GM12801 (cell line): ENCODE measurements around the gene CTIF.

Source experiments
- TF ChIP-seq, protein P1 (sequence below): IDR thresholded peaks from one replicate; pipeline ENCODE4 v1.5.1; 2011; ENCODE audit warnings: control low read depth; ENCODE audit not compliant: insufficient read length; ENCODE audit errors: extremely low read depth

Gene CTIF

DNA sequence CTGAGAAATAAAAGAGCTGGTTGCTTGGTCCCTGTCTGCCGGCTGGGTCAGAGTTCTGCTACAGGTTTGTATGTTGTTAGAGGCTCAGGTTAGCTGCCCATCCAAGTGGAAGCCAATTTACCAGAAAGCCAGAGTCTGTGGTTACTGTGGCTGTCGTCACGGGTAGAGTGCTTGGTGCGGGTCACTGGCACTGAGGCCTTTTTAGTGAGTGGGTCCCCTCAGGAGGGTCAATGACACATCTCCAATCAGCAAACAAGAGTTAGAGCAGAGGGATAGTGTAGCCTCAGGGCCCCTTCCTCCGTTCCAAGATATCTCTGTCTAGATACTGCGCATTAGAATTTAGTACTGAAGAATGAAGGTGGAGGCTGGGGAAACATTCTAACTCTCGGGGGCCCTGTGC is 41.2 kb downstream of the CTIF start:
- TF ChIP-seq, protein P1, sequence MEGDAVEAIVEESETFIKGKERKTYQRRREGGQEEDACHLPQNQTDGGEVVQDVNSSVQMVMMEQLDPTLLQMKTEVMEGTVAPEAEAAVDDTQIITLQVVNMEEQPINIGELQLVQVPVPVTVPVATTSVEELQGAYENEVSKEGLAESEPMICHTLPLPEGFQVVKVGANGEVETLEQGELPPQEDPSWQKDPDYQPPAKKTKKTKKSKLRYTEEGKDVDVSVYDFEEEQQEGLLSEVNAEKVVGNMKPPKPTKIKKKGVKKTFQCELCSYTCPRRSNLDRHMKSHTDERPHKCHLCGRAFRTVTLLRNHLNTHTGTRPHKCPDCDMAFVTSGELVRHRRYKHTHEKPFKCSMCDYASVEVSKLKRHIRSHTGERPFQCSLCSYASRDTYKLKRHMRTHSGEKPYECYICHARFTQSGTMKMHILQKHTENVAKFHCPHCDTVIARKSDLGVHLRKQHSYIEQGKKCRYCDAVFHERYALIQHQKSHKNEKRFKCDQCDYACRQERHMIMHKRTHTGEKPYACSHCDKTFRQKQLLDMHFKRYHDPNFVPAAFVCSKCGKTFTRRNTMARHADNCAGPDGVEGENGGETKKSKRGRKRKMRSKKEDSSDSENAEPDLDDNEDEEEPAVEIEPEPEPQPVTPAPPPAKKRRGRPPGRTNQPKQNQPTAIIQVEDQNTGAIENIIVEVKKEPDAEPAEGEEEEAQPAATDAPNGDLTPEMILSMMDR: no peak

- TF ChIP-seq, protein P1: no peak
Measured at GRCh38 chr18:48580782-48581181, 42.0 kb downstream of the CTIF start.

GRCh38 chr18:48581206-48581605 is 42.4 kb downstream of the CTIF start:
- TF ChIP-seq, protein P1: no peak

- TF ChIP-seq, protein P1: no peak
Measured at GRCh38 chr18:48581941-48582340, 43.1 kb downstream of the CTIF start.

GRCh38 chr18:48582946-48583345 is 44.1 kb downstream of the CTIF start:
- TF ChIP-seq, protein P1: no peak

GRCh38 chr18:48583573-48583972 is 44.7 kb downstream of the CTIF start:
- TF ChIP-seq, protein P1: no peak

DNA sequence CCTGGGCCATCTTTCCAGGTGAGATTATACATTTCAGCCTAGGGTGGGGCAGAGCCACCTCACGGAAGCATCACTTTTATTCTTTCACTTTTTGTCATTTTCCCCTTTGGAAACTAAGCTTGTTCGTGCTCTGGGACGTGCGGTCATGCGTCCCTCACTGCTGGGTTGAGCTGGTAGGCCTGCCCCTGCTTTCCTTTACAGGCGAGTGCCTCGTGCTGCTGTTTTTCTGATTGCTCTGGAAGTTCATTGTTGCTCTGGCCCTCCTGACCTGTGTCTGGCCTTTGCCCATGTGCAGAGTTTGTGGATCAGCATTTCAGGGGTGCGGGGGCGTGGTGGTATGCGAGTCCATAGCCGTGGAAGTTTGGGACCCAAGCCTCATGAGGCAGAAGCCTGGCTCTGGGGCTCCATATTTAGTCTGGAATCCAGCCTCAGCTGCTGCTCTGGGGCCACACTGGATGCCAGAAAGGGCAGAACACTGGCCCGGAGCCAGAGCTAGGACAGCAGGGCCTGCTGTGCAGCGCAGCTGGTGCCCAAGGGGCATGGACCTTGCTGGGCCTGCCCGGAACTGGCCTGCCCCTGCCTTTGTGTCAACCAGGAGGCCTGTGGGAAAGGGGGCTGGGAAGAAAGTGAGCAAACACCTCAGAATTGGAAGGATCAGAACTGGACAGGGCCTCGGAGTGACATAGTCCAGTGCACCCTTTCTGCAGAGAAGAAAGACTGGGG is 51.1 kb downstream of the CTIF start:
- TF ChIP-seq, protein P1: no peak
